HepG2 (cell line): Measurements from ENCODE around the gene TAP1. TPM values are rescaled to one million over a fixed set of nuclear protein-coding genes. Genes with fewer than 3 reads are reported as not detected.

Source experiments
- ATAC-seq: fragments of 200-7000 bp; cut with Tn5 transposase; 3 replicates; pipeline ENCODE4 v1.9.1; 2020; ENCODE audit warnings: mild to moderate bottlenecking, moderate library complexity
- BruUV-seq: library from RNA; stranded (reverse); fragments of 400-500 nt; replicated peaks from 2 replicates; lab custom pipeline; 2021; lab: Mats Ljungman, UMichigan
- CTCF ChIA-PET: fragments of 300-600 bp; formaldehyde crosslinking; extraction: SDS; loops from one replicate; lab custom pipeline; 2021; ENCODE audit warnings: low total read pairs, inconsistent platforms, low intra/inter-chr PET ratio; lab: Yijun Ruan, JAX
- POLR2A ChIA-PET: fragments of 350-600 bp; sonication (Branson Sonifier 250); formaldehyde crosslinking; loops from one replicate; lab custom pipeline; 2020; ENCODE audit warnings: antibody characterized with exemption, inconsistent platforms; lab: Yijun Ruan, JAX
- DNase-seq: peaks from one replicate; pipeline ENCODE4 v3.0.0-alpha.2; 2015; ENCODE audit warnings: low spot score
- FAIRE-seq: peaks from 3 replicates; lab custom pipeline; 2011; peaks lifted over from hg19 to GRCh38; lab: Jason Lieb, UNC
- H2AFZ ChIP-seq: one replicate; pipeline ENCODE4 v1.6.1; 2011; ENCODE audit warnings: low read length, inconsistent platforms
- H3K27ac ChIP-seq: fragments of 300-600 bp; 3 replicates; pipeline ENCODE4 v1.8.0; 2011; ENCODE audit warnings: mixed run types, mild to moderate bottlenecking, mixed read lengths, low read length, inconsistent platforms; ENCODE audit not compliant: insufficient read depth; ENCODE audit errors: extremely low read length
- H3K27me3 ChIP-seq, 2 experiments: fragments of 200-600 bp in 1 of 2; 2 replicates in 1 of 2; 3 replicates in 1 of 2; pipeline versions ENCODE4 v1.6.0 to v1.8.0; 2011; ENCODE audit warnings: low read length in 2 of 2, mild to moderate bottlenecking in 2 of 2, moderate library complexity in 2 of 2, inconsistent platforms in 1 of 2; ENCODE audit not compliant: insufficient read depth in 2 of 2, control insufficient read depth in 1 of 2
- H3K36me3 ChIP-seq, 2 experiments: fragments of 200-600 bp in 1 of 2; replicated peaks in 1 of 2; 2 replicates in 1 of 2; 3 replicates in 1 of 2; pipeline versions ENCODE4 v1.5.1 to v1.8.0; 2011; ENCODE audit warnings: low read length in 2 of 2, inconsistent platforms in 1 of 2; ENCODE audit not compliant: insufficient read depth in 2 of 2, control insufficient read depth in 1 of 2
- H3K4me1 ChIP-seq: 2 replicates; pipeline ENCODE4 v1.5.1; 2012; ENCODE audit warnings: low read length, inconsistent platforms; ENCODE audit not compliant: insufficient read depth
- H3K4me2 ChIP-seq: 2 replicates; pipeline ENCODE4 v1.6.0; 2011; ENCODE audit warnings: low read depth, low read length, inconsistent platforms
- H3K4me3 ChIP-seq, 3 experiments: fragments of 200-600 bp in 1 of 3; sonication (generic), shearing (Covaris generic) in 1 of 3; replicated peaks in 1 of 3; 2 replicates each; pipeline ENCODE4 v1.5.1; 2011 to 2016; ENCODE audit warnings: low read length in 3 of 3, inconsistent platforms in 2 of 3, low read depth in 2 of 3, mild to moderate bottlenecking in 2 of 3, control low read depth in 1 of 3, mixed read lengths in 1 of 3; ENCODE audit not compliant: insufficient read depth in 1 of 3
- H3K79me2 ChIP-seq: one replicate; pipeline ENCODE4 v1.6.1; 2011; ENCODE audit warnings: low read length, inconsistent platforms; ENCODE audit not compliant: insufficient read depth
- H3K9ac ChIP-seq: 2 replicates; pipeline ENCODE4 v1.6.0; 2011; ENCODE audit warnings: mild to moderate bottlenecking, low read depth, low read length, inconsistent platforms; ENCODE audit not compliant: insufficient read depth
- H3K9me3 ChIP-seq: 2 replicates; pipeline ENCODE4 v1.5.1; 2012; ENCODE audit warnings: mild to moderate bottlenecking, low read length
- H4K20me1 ChIP-seq: 2 replicates; pipeline ENCODE4 v1.6.0; 2011; ENCODE audit warnings: inconsistent platforms, mild to moderate bottlenecking, low read length, moderate library complexity; ENCODE audit not compliant: insufficient read depth
- E2F2 ChIP-seq: sonication (generic); formaldehyde crosslinking; IDR thresholded peaks from 2 replicates; pipeline ENCODE4 v1.4.0; 2020; ENCODE audit warnings: missing genetic modification reagents, borderline replicate concordance
- ETV5 ChIP-seq: IDR thresholded peaks from 2 replicates; pipeline ENCODE4 v1.6.1; 2018; ENCODE audit warnings: missing biosample characterization, missing genetic modification reagents, inconsistent platforms, borderline replicate concordance
- HMGA1 ChIP-seq: sonication (generic); formaldehyde crosslinking; conservative IDR thresholded peaks from 2 replicates; pipeline ENCODE4 v1.4.0; 2020; ENCODE audit warnings: missing genetic modification reagents
- HOXA9 ChIP-seq: sonication (generic); formaldehyde crosslinking; IDR thresholded peaks from 2 replicates; pipeline ENCODE4 v1.8.1; 2022; ENCODE audit warnings: missing genetic modification reagents, mild to moderate bottlenecking, moderate library complexity, borderline replicate concordance
- KLF16 ChIP-seq, 2 experiments: sonication (generic) in 1 of 2; formaldehyde crosslinking in 1 of 2; IDR thresholded peaks; 2 replicates each; pipeline versions ENCODE4 v1.6.1 to v1.8.0; 2016 to 2023; ENCODE audit warnings: missing genetic modification reagents in 2 of 2, missing compliant biosample characterization in 1 of 2
- PRDM4 ChIP-seq: sonication (generic); formaldehyde crosslinking; IDR thresholded peaks from 2 replicates; pipeline ENCODE4 v1.9.0; 2021; ENCODE audit warnings: missing genetic modification reagents, borderline replicate concordance
- RXRA ChIP-seq: sonication (generic); formaldehyde crosslinking; IDR thresholded peaks from 2 replicates; pipeline ENCODE4 v1.5.1; 2020; ENCODE audit warnings: missing genetic modification reagents
- SRY ChIP-seq: sonication (generic); formaldehyde crosslinking; IDR thresholded peaks from 2 replicates; pipeline ENCODE4 v1.8.0; 2022; ENCODE audit warnings: mild to moderate bottlenecking, missing genetic modification reagents
- ZBTB14 ChIP-seq: sonication (generic); formaldehyde crosslinking; IDR thresholded peaks from 2 replicates; pipeline ENCODE4 v1.4.0; 2020; ENCODE audit warnings: missing genetic modification reagents
- ZBTB25 ChIP-seq: IDR thresholded peaks from 2 replicates; pipeline ENCODE4 v1.6.1; 2018; ENCODE audit warnings: missing genetic modification reagents
- ZNF121 ChIP-seq: sonication (generic); formaldehyde crosslinking; IDR thresholded peaks from 2 replicates; pipeline ENCODE4 v1.5.0; 2020; ENCODE audit warnings: mild to moderate bottlenecking, missing genetic modification reagents
- ZNF546 ChIP-seq: sonication (generic); formaldehyde crosslinking; conservative IDR thresholded peaks from 2 replicates; pipeline ENCODE4 v1.8.1; 2023; ENCODE audit warnings: mild to moderate bottlenecking, missing genetic modification reagents
- WGBS: methylation state at CpG from one replicate; pipeline ENCODE4 v1.1.6; 2017; ENCODE audit warnings: low lambda C conversion rate; 5-methylcytosine and 5-hydroxymethylcytosine counted together
- in situ Hi-C: cut with HindIII; loops from 2 replicates; pipeline ENCODE4 v1.10.0; 2017; ENCODE audit warnings: low pct_unique_long_range_greater_than_20kb; ENCODE audit not compliant: extremely low pct_ligation_motif_present
- intact Hi-C: fragments of 100-400 bp; cut with micrococcal nuclease; formaldehyde crosslinking; loops from one replicate; pipeline ENCODE4 v1.10.0; 2022; ENCODE audit not compliant: unreplicated experiment
- polyA plus RNA-seq, 8 experiments: library from polyadenylated mRNA; depleted of rRNA in 3 of 8; stranded (reverse) in 7 of 8; unstranded in 1 of 8; fragments of >200 nt; fragmentation: Illumina TruSeq in 4 of 8; extraction: Trizol in 4 of 8; gene quantifications; 2 replicates each; pipeline versions ENCODE4 v1.2.1 to v1.2.3, GENCODE V29; 2011 to 2016; ENCODE audit warnings: low read depth in 4 of 8, missing spikeins in 1 of 8, mixed read lengths in 1 of 8; ENCODE audit not compliant: insufficient read depth in 1 of 8
- total RNA-seq, 5 experiments: library from RNA; depleted of rRNA; stranded (reverse); fragments of >200 nt; fragmentation: Illumina TruSeq; extraction: Trizol; gene quantifications; 2 replicates each; pipeline ENCODE4 v1.2.3, GENCODE V29; 2016; ENCODE audit warnings: low read depth in 1 of 5

The TAP1 gene
- total and polyA plus RNA-seq, 2 of the 13 experiments (the other 11 are each of a cell fraction or from before 2014, with no cell fraction given): 31.2 to 52.2 TPM

- H4K20me1 ChIP-seq: no peaks in the 10 kb centered on the region
- no peak overlapping the region for H2AFZ ChIP-seq
- DNase-seq (no peak), ATAC-seq (no peak), FAIRE-seq (no peak)
- WGBS: 95% methylated on average over 5 of the region's 5 CpGs
- no peak for TF ChIP-seq ZBTB25 (CRISPR knock-in tag)
- TF ChIP-seq ZNF121 (CRISPR knock-in tag): no peak
- no peak for TF ChIP-seq RXRA (CRISPR knock-in tag)
- TF ChIP-seq HOXA9: no peak
- no peak for TF ChIP-seq E2F2 (CRISPR knock-in tag)
- no peak for TF ChIP-seq KLF16 (CRISPR knock-in tag; IDR thresholded peaks at IDR 0.05)
- no peak for TF ChIP-seq ETV5 (CRISPR knock-in tag)
- no peak for TF ChIP-seq HMGA1 (CRISPR knock-in tag)
- no peak for TF ChIP-seq ZNF546
- TF ChIP-seq SRY (CRISPR knock-in tag): no peak
- no peak for TF ChIP-seq PRDM4
- TF ChIP-seq ZBTB14: no peak
- no TSS peak for BruUV-seq
- intact Hi-C loops: no loop called here
- peaks cover 13 to 33% of the 10 kb centered on the region in 2 experiments; a peak in 4 of 5 replicates for H3K36me3 ChIP-seq
- H3K27me3 ChIP-seq: no peaks in the 10 kb centered on the region
- no peak overlapping the region for H3K4me2 ChIP-seq
- H3K4me3 ChIP-seq: no peak overlapping the region
- H3K9me3 ChIP-seq: no peaks in the 10 kb centered on the region
- H3K4me1 ChIP-seq: peaks cover 14% of the 10 kb centered on the region
- H3K27ac ChIP-seq: no peak overlapping the region
- ChIA-PET CTCF (no interaction called here), POLR2A (no interaction called here)
- H3K79me2 ChIP-seq: peaks cover 4% of the 10 kb centered on the region
- in situ Hi-C loops: loop anchor here (5.0 kb wide), 1 partner anchor 34 kb away; no protein-coding TSS in a partner anchor
- H3K9ac ChIP-seq: no peak overlapping the region
Measured at GRCh38 chr6:32833664-32834063, 19.8 kb downstream of the TAP1 start.
